HG03460 (cell line): ENCODE data around the gene SBF2.
A peak's percentile ranks its signal among the peaks of the same experiment; 100 is the strongest.
"Not testable (repeated sequence)": the region's sequence is repeated elsewhere in the genome, so short reads cannot be mapped to it uniquely, and the experiment has no call there.

Source experiments
- ATAC-seq: cut with Tn5 transposase; IDR thresholded peaks from one replicate; pipeline ENCODE4 v1.9.1; 2021; ENCODE audit not compliant: unreplicated experiment

SBF2 gene

GRCh38 chr11:9757809-9758636 lies 536.0 kb downstream of the SBF2 start:
- ATAC-seq, result peak; percentile 45

GRCh38 chr11:9756878-9757277 lies 537.1 kb downstream of the SBF2 start:
- ATAC-seq, result no peak

GRCh38 chr11:9756461-9756860 lies 537.6 kb downstream of the SBF2 start:
- no peak for ATAC-seq

GRCh38 chr11:9755561-9756185 lies 538.3 kb downstream of the SBF2 start:
- no peak for ATAC-seq

GRCh38 chr11:9754010-9754471 lies 540.0 kb downstream of the SBF2 start:
- no peak for ATAC-seq

- ATAC-seq, result no peak
Measured at GRCh38 chr11:9753021-9753420, 541.0 kb downstream of the SBF2 start.

- no peak for ATAC-seq
Measured at GRCh38 chr11:9752091-9752490, 541.9 kb downstream of the SBF2 start.

GRCh38 chr11:9750551-9750950 lies 543.5 kb downstream of the SBF2 start:
- ATAC-seq, result no peak

- peak; percentile 68 for ATAC-seq
Measured at GRCh38 chr11:9748361-9748970, 545.6 kb downstream of the SBF2 start.

GRCh38 chr11:9747828-9748227 lies 546.2 kb downstream of the SBF2 start:
- no peak for ATAC-seq

- ATAC-seq, result no peak
Measured at GRCh38 chr11:9747229-9747628, 546.8 kb downstream of the SBF2 start.

- ATAC-seq, result peak; percentile 46
Measured at GRCh38 chr11:9745411-9746211, 548.4 kb downstream of the SBF2 start.

GRCh38 chr11:9743512-9743911 lies 550.5 kb downstream of the SBF2 start:
- not testable (repeated sequence) for ATAC-seq

- ATAC-seq, result no peak
Measured at GRCh38 chr11:9741260-9741659, 552.8 kb downstream of the SBF2 start.

- ATAC-seq, result no peak
Measured at GRCh38 chr11:9740202-9740883, 553.7 kb downstream of the SBF2 start.

GRCh38 chr11:9739123-9739900 lies 554.7 kb downstream of the SBF2 start:
- no peak for ATAC-seq

- ATAC-seq, result no peak
Measured at GRCh38 chr11:9738707-9739106, 555.3 kb downstream of the SBF2 start.

GRCh38 chr11:9738116-9738515 lies 555.9 kb downstream of the SBF2 start:
- ATAC-seq, result no peak

GRCh38 chr11:9736365-9736764 lies 557.7 kb downstream of the SBF2 start:
- ATAC-seq, result no peak

- no peak for ATAC-seq
Measured at GRCh38 chr11:9735919-9736318, 558.1 kb downstream of the SBF2 start.
